Gastroesophageal sphincter (tissue), 3 donors: ENCODE measurements around the gene C19orf67.

ENCODE experiments used
- CTCF ChIP-seq, 4 experiments: fragments of 200-600 bp in 2 of 4; fragments of 450-650 bp in 2 of 4; sonication (generic) in 1 of 4; IDR thresholded peaks; one replicate each; pipeline ENCODE4 v1.5.1; 2017 to 2019; ENCODE audit warnings: antibody characterized with exemption in 4 of 4, mild to moderate bottlenecking in 2 of 4, moderate library complexity in 2 of 4
- EP300 ChIP-seq: sonication (generic); formaldehyde crosslinking; IDR thresholded peaks from one replicate; pipeline ENCODE4 v1.6.1; 2017; ENCODE audit warnings: antibody characterized with exemption, mild to moderate bottlenecking
- POLR2A ChIP-seq, 2 donors: fragments of 450-650 bp; IDR thresholded peaks; one replicate each; pipeline ENCODE4 v1.6.1; 2017; ENCODE audit warnings: antibody characterized with exemption in 2 of 2, mild to moderate bottlenecking in 2 of 2, moderate library complexity in 1 of 2
- POLR2AphosphoS5 ChIP-seq: sonication (generic); formaldehyde crosslinking; IDR thresholded peaks from one replicate; pipeline ENCODE4 v1.6.1; 2017; ENCODE audit warnings: antibody characterized with exemption

DNA sequence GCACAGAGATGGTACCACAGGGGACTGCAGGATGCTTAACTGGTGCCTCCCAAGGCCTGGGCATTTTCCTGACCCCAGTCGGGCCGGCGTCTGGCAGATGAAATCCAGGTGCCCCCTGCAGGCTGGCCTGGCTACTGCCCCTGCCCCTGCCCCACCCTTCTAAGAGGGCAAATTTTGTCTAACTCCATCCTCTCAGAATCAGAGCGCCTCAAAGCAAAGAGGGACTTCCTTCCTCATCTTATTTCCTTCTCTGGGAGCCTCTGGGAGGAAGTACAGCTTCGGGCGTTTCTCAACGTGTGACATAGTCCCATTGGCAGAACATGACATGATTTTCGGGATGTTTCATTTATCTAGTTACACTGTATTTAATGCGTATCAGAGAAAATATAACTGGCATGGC is 29.3 kb upstream of the C19orf67 start:
- TF ChIP-seq POLR2AphosphoS5 (no peak), CTCF (IDR thresholded peaks at IDR 0.05) (peak in 3 of 4 experiments; percentile 55 to 81 (median 61)), POLR2A (IDR thresholded peaks at IDR 0.05) (no peak), EP300 (no peak)
